ENCODE measurements around the gene KCTD16.

- TF ChIP-seq POLR2AphosphoS5 (IDR thresholded peaks at IDR 0.05): no peak
- TF ChIP-seq, protein P1, sequence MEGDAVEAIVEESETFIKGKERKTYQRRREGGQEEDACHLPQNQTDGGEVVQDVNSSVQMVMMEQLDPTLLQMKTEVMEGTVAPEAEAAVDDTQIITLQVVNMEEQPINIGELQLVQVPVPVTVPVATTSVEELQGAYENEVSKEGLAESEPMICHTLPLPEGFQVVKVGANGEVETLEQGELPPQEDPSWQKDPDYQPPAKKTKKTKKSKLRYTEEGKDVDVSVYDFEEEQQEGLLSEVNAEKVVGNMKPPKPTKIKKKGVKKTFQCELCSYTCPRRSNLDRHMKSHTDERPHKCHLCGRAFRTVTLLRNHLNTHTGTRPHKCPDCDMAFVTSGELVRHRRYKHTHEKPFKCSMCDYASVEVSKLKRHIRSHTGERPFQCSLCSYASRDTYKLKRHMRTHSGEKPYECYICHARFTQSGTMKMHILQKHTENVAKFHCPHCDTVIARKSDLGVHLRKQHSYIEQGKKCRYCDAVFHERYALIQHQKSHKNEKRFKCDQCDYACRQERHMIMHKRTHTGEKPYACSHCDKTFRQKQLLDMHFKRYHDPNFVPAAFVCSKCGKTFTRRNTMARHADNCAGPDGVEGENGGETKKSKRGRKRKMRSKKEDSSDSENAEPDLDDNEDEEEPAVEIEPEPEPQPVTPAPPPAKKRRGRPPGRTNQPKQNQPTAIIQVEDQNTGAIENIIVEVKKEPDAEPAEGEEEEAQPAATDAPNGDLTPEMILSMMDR (IDR thresholded peaks at IDR 0.05): no peak
Observed at GRCh38 chr5:144429905-144430304, 259.2 kb downstream of the KCTD16 start.

All from upper lobe of left lung (tissue), 4 donors.